Activated CD4-positive, alpha-beta T cell treated with anti-CD3 and anti-CD28 coated beads, Interleukin-2, amount 50 U/mL, for 48 hours (primary cell): ENCODE data around the gene MFSD11.
A peak's percentile ranks its signal among the peaks of the same experiment; 100 is the strongest.
"Not testable (repeated sequence)": the region's sequence is repeated elsewhere in the genome, so short reads cannot be mapped to it uniquely, and the experiment has no call there.

Source experiments
- DNase-seq, 2 experiments: peaks; one replicate each; pipeline ENCODE4 v3.0.0-alpha.2; 2020

MFSD11 gene

GRCh38 chr17:76806151-76806550, 68.2 kb downstream of the MFSD11 start:
- DNase-seq: not testable (repeated sequence)

GRCh38 chr17:76806767-76807166, 68.8 kb downstream of the MFSD11 start:
- DNase-seq: not testable (repeated sequence)

GRCh38 chr17:76808326-76808725, 70.4 kb downstream of the MFSD11 start:
- DNase-seq: no peak

GRCh38 chr17:76810956-76811355, 73.0 kb downstream of the MFSD11 start:
- DNase-seq: no peak

GRCh38 chr17:76811834-76812233, 73.9 kb downstream of the MFSD11 start:
- no peak for DNase-seq

GRCh38 chr17:76812263-76812662, 74.3 kb downstream of the MFSD11 start:
- no peak for DNase-seq

GRCh38 chr17:76812968-76813367, 75.0 kb downstream of the MFSD11 start:
- DNase-seq: no peak

GRCh38 chr17:76815907-76816589, 78.1 kb downstream of the MFSD11 start:
- not testable (repeated sequence) for DNase-seq

- peak; percentile 49 to 61 for DNase-seq
Observed at GRCh38 chr17:76816590-76817135, 78.7 kb downstream of the MFSD11 start.

GRCh38 chr17:76820039-76820438, 82.1 kb downstream of the MFSD11 start:
- no peak for DNase-seq

- DNase-seq: no peak
Observed at GRCh38 chr17:76820561-76820960, 82.6 kb downstream of the MFSD11 start.

- no peak for DNase-seq
Observed at GRCh38 chr17:76822184-76822778, 84.4 kb downstream of the MFSD11 start.

- DNase-seq: no peak
Observed at GRCh38 chr17:76824093-76824492, 86.2 kb downstream of the MFSD11 start.

GRCh38 chr17:76826330-76827068, 88.6 kb downstream of the MFSD11 start:
- DNase-seq: peak in 1 of 2 experiments; percentile 13

- DNase-seq: no peak
Observed at GRCh38 chr17:76827736-76828135, 89.8 kb downstream of the MFSD11 start.
